AG04450 (cell line): Measurements from ENCODE around the gene EPB41L1. TPM values are rescaled to one million over a fixed set of nuclear protein-coding genes. Genes with fewer than 3 reads are reported as not detected.

Experiments used
- CTCF ChIA-PET: fragments of 300-600, 350-600 bp; formaldehyde crosslinking; extraction: SDS; loops from one replicate; lab custom pipeline; 2022; ENCODE audit warnings: antibody characterized with exemption, inconsistent platforms; lab: Charles Lee
- POLR2A ChIA-PET: fragments of 350-600 bp; formaldehyde crosslinking; extraction: SDS; loops from one replicate; lab custom pipeline; 2021; ENCODE audit warnings: antibody characterized with exemption, inconsistent platforms; lab: Yijun Ruan, JAX
- DNase-seq: peaks from one replicate; pipeline ENCODE4 v3.0.0-alpha.2; 2011; ENCODE audit warnings: low read depth, low spot score
- H3K27ac ChIP-seq: one replicate; pipeline ENCODE4 v1.5.1; 2012; ENCODE audit warnings: low read depth, low read length, control low read depth
- H3K27me3 ChIP-seq: one replicate; pipeline ENCODE4 v1.6.0; 2012; ENCODE audit warnings: low read length; ENCODE audit not compliant: control insufficient read depth, insufficient read depth
- H3K4me3 ChIP-seq: 2 replicates; pipeline ENCODE4 v1.5.1; 2011; ENCODE audit warnings: mild to moderate bottlenecking, low read depth, low read length, control low read depth
- H3K9me3 ChIP-seq: 2 replicates; pipeline ENCODE4 v1.5.1; 2012; ENCODE audit warnings: low read length; ENCODE audit not compliant: control insufficient read depth, insufficient read depth
- polyA plus RNA-seq: library from polyadenylated mRNA; depleted of rRNA; stranded (reverse); fragments of >200 nt; gene quantifications from 2 replicates; pipeline ENCODE4 v1.2.3, GENCODE V29; 2011
- TF ChIP-seq, protein P1 (sequence below): IDR thresholded peaks from 2 replicates; pipeline ENCODE4 v1.5.1; 2011; ENCODE audit warnings: low read depth, low read length, control low read depth, inconsistent platforms

EPB41L1 gene
- polyA plus RNA-seq, 1 experiment: 17.8 TPM

DNA sequence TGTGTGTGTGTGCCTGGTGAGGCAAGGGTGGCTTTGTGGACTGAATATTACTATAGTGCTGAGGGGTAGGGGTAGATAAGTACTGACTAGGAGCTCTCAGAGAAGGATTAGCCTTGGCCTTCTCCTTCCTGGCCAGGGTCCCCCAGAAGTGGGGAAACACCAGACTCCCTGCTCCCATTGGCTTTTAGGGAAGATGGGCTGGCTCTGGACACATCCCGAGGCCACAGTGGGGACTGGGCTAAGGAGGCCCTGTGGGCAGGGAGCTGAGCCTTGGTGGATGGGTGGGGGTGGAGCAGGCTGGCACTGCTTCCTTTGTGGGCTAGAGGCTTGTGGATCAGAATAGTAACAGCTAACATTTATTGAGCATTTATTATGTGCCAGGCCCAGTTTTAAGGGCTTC, 3.1 kb downstream of the EPB41L1 start:
- Histone ChIP-seq H3K4me3 (no peak overlapping the region), H3K27ac (no peak overlapping the region), H3K27me3 (no peaks in the 10 kb centered on the region), H3K9me3 (no peaks in the 10 kb centered on the region)
- POLR2A ChIA-PET: interaction anchor here (1.1 kb wide), 1 partner anchor 204 kb away, joined by 3 read pairs; the partner anchor contains the start of gene SCAND1
- DNase-seq: no peak
- CTCF ChIA-PET: interaction anchor here (0.6 to 5.9 kb wide), 8 partner anchors 10 to 166 kb away, joined by 3 to 108 read pairs (median 3); no protein-coding TSS in a partner anchor
- TF ChIP-seq, protein P1, sequence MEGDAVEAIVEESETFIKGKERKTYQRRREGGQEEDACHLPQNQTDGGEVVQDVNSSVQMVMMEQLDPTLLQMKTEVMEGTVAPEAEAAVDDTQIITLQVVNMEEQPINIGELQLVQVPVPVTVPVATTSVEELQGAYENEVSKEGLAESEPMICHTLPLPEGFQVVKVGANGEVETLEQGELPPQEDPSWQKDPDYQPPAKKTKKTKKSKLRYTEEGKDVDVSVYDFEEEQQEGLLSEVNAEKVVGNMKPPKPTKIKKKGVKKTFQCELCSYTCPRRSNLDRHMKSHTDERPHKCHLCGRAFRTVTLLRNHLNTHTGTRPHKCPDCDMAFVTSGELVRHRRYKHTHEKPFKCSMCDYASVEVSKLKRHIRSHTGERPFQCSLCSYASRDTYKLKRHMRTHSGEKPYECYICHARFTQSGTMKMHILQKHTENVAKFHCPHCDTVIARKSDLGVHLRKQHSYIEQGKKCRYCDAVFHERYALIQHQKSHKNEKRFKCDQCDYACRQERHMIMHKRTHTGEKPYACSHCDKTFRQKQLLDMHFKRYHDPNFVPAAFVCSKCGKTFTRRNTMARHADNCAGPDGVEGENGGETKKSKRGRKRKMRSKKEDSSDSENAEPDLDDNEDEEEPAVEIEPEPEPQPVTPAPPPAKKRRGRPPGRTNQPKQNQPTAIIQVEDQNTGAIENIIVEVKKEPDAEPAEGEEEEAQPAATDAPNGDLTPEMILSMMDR: no peak

DNA sequence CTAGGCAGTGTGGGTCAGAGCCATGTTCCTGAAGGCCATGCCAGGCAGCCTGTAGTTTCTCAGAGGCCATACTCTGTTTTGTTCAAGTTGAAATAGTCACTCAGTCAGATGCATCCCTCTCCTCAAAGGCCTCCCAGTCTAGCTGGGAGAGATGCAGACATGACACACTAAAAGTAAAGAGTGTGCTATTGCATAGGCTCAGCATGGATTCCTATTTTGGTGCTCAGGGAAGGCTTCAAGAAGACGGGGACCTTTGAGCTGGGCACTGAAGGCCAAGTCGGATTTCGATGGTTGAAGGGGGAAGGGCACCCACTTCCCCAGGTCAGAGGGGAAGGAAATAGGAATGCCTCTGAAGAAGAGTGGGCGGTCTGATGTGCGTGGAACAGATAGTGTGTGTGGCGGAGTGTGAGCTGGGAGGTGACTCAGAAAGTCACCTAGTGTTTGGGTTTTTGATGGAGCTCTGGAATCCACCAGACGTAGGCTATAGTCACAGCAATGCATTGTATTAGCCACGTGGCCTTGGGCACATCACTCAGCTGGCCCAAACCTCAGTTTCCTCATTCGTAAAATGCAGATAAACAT, 3.7 kb downstream of the EPB41L1 start:
- Histone ChIP-seq H3K4me3 (no peak overlapping the region), H3K27me3 (no peaks in the 10 kb centered on the region), H3K9me3 (no peaks in the 10 kb centered on the region), H3K27ac (no peak overlapping the region)
- no peak for DNase-seq
- POLR2A ChIA-PET: interaction anchor here (1.1 kb wide), 1 partner anchor 204 kb away, joined by 3 read pairs; the partner anchor contains the start of gene SCAND1
- TF ChIP-seq, protein P1: no peak
- CTCF ChIA-PET: interaction anchor here (0.6 to 5.9 kb wide), 6 partner anchors 9 to 167 kb away, joined by 3 to 108 read pairs (median 4); no protein-coding TSS in a partner anchor

DNA sequence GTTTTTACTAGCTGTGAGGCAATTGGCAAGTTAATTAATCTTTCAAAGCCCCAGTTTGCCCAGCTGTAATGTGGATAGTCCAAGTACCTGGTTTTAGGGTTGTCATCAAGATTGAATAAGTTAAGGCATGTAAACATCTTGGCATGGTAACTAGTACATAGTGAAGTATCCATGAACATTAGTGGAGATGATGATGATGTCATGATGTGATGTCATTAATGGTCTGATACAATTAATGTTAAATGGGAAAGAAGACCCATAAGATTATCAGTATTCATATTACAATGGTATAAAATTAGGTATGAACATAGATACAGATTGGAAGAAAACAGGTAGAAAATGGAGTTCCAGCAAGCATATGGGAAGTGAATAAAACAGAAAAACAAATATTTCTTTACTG, 5.3 kb downstream of the EPB41L1 start:
- CTCF ChIA-PET: interaction anchor here (0.6 to 5.9 kb wide), 3 partner anchors 32 to 167 kb away, joined by 3 to 108 read pairs (median 11); no protein-coding TSS in a partner anchor

DNA sequence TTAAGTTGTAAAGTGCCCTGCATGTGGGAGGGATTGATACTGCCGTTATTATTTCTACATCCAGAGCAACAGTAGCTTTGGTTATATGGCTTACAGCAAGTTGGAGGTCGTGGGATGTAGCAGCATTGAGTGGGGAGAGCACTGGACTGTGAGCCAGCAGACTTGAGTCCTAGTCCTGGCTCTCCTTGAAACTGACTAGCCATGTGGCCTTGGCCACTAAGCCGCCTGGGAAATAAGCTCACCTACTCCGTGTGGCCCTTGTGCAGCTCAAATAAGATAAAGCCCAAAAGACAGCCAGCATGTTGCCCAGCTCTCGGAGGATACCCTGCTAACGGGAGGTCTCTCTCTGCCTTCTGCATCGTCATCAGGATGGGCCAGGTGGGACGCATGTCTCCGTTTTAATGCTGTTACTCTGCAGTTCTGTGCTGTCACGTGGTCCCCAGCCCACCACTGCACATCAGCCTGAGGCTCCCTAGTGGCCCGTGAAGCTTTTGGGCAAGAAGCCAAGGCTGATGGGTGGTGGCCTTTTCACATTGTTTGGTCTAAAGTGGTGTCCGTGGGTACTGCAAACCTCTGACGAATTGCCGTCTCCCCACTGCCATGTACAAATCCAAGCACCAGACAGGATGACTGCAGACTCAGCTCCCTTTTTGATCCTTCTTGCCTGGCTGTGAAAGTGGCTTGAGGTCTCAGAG, 7.9 kb downstream of the EPB41L1 start:
- no peak for DNase-seq
- ChIA-PET CTCF (interaction anchor here (1.0 to 1.3 kb wide), 3 partner anchors 38 to 170 kb away, joined by 3 to 4 read pairs (median 3); no protein-coding TSS in a partner anchor), POLR2A (no interaction called here)
- TF ChIP-seq, protein P1: no peak
- Histone ChIP-seq H3K27ac (no peak overlapping the region), H3K9me3 (no peaks in the 10 kb centered on the region), H3K27me3 (no peaks in the 10 kb centered on the region), H3K4me3 (no peak overlapping the region)

More for the DNA sequence above, 5.3 kb downstream of the EPB41L1 start:
- no peak overlapping the region for H3K27ac ChIP-seq
- DNase-seq: no peak
- no peaks in the 10 kb centered on the region for H3K9me3 ChIP-seq
- POLR2A ChIA-PET: no interaction called here
- TF ChIP-seq, protein P1: no peak
- no peaks in the 10 kb centered on the region for H3K27me3 ChIP-seq
- no peak overlapping the region for H3K4me3 ChIP-seq
